ENCODE data around the gene DOCK9.

DOCK9 gene

DNA sequence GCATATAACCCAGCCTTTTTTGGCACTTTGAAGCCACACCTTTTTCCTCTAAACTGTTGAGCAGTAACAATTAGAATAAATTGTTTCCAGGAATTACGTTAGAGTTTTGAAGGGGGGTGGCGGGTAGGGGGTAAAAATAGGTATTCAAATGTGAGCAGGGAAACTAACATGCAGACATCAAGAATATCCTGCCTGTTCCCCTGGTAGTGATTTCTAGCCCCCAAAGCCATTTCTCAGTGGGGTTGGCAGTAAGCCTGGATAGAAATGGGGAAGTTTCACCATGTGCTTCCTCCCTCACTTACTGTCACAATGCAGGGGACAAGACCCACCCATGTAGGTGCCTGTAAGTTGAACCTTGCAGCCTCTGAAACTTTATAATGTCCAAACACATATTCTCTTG is 3.8 kb downstream of the DOCK9 start:
- Histone ChIP-seq H3K4me3 (ENCODE audit: low read depth, low read length, poor library complexity, severe bottlenecking) (no peak overlapping the region), H3K9me2 (ENCODE audit: low read depth, low read length) (no peaks in the 10 kb centered on the region), H3K27me3 (ENCODE audit: insufficient read depth, low read length) (no peaks in the 10 kb centered on the region), H3K36me3 (ENCODE audit: insufficient read depth, low read length) (no peaks in the 10 kb centered on the region), H3K4me2 (ENCODE audit: low read length) (no peak overlapping the region), H3K9me3 (ENCODE audit: low read length) (no peaks in the 10 kb centered on the region), H3K4me1 (ENCODE audit: insufficient read depth, low read length, severe bottlenecking) (no peaks in the 10 kb centered on the region), H3K79me2 (ENCODE audit: insufficient read depth, low read length) (no peaks in the 10 kb centered on the region), H2AFZ (ENCODE audit: low read length) (no peak overlapping the region), H3K27ac (ENCODE audit: low read depth, low read length, poor library complexity, severe bottlenecking) (no peak overlapping the region), H3K9ac (ENCODE audit: low read length) (no peak overlapping the region), H4K20me1 (ENCODE audit: insufficient read depth, low read length) (0 out of 2 replicates have a peak, but pooled peaks cover 2% of the 10 kb centered on the region), H3F3A (ENCODE audit: insufficient read depth, low read length) (no peaks in the 10 kb centered on the region)
- TF ChIP-seq EZH2 (IDR thresholded peaks at IDR 0.05; ENCODE audit: borderline replicate concordance, low read length) = no peak
- TF ChIP-seq, protein P1, sequence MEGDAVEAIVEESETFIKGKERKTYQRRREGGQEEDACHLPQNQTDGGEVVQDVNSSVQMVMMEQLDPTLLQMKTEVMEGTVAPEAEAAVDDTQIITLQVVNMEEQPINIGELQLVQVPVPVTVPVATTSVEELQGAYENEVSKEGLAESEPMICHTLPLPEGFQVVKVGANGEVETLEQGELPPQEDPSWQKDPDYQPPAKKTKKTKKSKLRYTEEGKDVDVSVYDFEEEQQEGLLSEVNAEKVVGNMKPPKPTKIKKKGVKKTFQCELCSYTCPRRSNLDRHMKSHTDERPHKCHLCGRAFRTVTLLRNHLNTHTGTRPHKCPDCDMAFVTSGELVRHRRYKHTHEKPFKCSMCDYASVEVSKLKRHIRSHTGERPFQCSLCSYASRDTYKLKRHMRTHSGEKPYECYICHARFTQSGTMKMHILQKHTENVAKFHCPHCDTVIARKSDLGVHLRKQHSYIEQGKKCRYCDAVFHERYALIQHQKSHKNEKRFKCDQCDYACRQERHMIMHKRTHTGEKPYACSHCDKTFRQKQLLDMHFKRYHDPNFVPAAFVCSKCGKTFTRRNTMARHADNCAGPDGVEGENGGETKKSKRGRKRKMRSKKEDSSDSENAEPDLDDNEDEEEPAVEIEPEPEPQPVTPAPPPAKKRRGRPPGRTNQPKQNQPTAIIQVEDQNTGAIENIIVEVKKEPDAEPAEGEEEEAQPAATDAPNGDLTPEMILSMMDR (IDR thresholded peaks at IDR 0.05; ENCODE audit: low read length) = no peak

DNA sequence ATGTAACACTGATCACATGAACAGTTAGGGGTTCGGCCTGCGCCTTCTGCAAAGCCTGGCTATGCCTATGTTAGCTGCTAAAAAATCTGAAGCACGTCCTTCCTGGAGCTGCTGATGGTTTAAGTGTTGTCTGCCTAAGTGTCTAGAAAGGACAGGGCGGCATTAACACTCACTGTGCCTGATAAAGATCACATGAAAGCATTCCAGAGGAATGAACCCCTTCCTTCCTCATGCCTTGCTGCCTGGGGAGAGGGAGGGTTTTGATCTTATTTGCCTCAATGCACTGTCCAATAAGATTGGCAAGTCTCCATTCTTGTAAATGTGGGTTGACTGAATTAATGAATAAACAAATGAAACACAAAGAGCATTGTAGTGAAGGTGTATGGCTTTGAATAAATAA is 5.2 kb downstream of the DOCK9 start:
- no peaks in the 10 kb centered on the region for H3K9me2 ChIP-seq (ENCODE audit: low read depth, low read length)
- H3K4me2 ChIP-seq (ENCODE audit: low read length) = no peak overlapping the region
- H3K4me3 ChIP-seq (ENCODE audit: low read depth, low read length, poor library complexity, severe bottlenecking) = no peak overlapping the region
- no peaks in the 10 kb centered on the region for H3K9me3 ChIP-seq (ENCODE audit: low read length)
- H3K36me3 ChIP-seq (ENCODE audit: insufficient read depth, low read length) = no peaks in the 10 kb centered on the region
- H3K27me3 ChIP-seq (ENCODE audit: insufficient read depth, low read length) = 0 out of 2 replicates have a peak, but pooled peaks cover under 1% of the 10 kb centered on the region
- no peaks in the 10 kb centered on the region for H3F3A ChIP-seq (ENCODE audit: insufficient read depth, low read length)
- no peaks in the 10 kb centered on the region for H3K4me1 ChIP-seq (ENCODE audit: insufficient read depth, low read length, severe bottlenecking)
- no peak overlapping the region for H3K27ac ChIP-seq (ENCODE audit: low read depth, low read length, poor library complexity, severe bottlenecking)
- no peaks in the 10 kb centered on the region for H3K79me2 ChIP-seq (ENCODE audit: insufficient read depth, low read length)
- no peak overlapping the region for H3K9ac ChIP-seq (ENCODE audit: low read length)
- no peak overlapping the region for H2AFZ ChIP-seq (ENCODE audit: low read length)
- 0 out of 2 replicates have a peak, but pooled peaks cover 2% of the 10 kb centered on the region for H4K20me1 ChIP-seq (ENCODE audit: insufficient read depth, low read length)
- TF ChIP-seq EZH2 (IDR thresholded peaks at IDR 0.05; ENCODE audit: borderline replicate concordance, low read length) = no peak
- TF ChIP-seq, protein P1 (IDR thresholded peaks at IDR 0.05; ENCODE audit: low read length) = no peak

DNA sequence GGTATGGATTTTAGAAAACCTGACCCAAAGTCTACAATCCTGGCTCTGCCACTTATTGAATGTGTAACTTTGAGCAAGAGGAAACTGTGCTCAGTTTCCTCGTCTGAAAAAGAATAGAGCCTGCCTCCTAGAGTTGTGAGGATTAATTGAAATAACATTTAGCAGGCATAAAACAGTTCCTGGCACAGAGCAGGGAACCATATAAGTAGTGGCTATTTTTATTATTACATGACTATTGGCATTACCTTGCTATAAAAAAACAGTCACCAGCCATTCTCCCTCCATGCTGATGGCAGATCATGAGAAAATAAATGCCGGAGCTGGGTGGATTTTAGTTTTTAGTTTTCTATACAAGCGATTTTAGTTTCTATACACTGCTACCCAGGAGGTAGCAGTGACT is 5.8 kb downstream of the DOCK9 start:
- no peaks in the 10 kb centered on the region for H3K79me2 ChIP-seq (ENCODE audit: insufficient read depth, low read length)
- no peaks in the 10 kb centered on the region for H4K20me1 ChIP-seq (ENCODE audit: insufficient read depth, low read length)
- H3K27ac ChIP-seq (ENCODE audit: low read depth, low read length, poor library complexity, severe bottlenecking) = no peak overlapping the region
- no peaks in the 10 kb centered on the region for H3K36me3 ChIP-seq (ENCODE audit: insufficient read depth, low read length)
- H3K4me2 ChIP-seq (ENCODE audit: low read length) = no peak overlapping the region
- no peak for TF ChIP-seq EZH2 (IDR thresholded peaks at IDR 0.05; ENCODE audit: borderline replicate concordance, low read length)
- TF ChIP-seq, protein P1 (IDR thresholded peaks at IDR 0.05; ENCODE audit: low read length) = no peak
- H3K9me3 ChIP-seq (ENCODE audit: low read length) = no peaks in the 10 kb centered on the region
- H2AFZ ChIP-seq (ENCODE audit: low read length) = no peak overlapping the region
- no peaks in the 10 kb centered on the region for H3K9me2 ChIP-seq (ENCODE audit: low read depth, low read length)
- H3K27me3 ChIP-seq (ENCODE audit: insufficient read depth, low read length) = peaks cover 6% of the 10 kb centered on the region; the same call in 1 of the 2 replicates
- no peaks in the 10 kb centered on the region for H3F3A ChIP-seq (ENCODE audit: insufficient read depth, low read length)
- no peak overlapping the region for H3K4me3 ChIP-seq (ENCODE audit: low read depth, low read length, poor library complexity, severe bottlenecking)
- no peaks in the 10 kb centered on the region for H3K4me1 ChIP-seq (ENCODE audit: insufficient read depth, low read length, severe bottlenecking)
- no peak overlapping the region for H3K9ac ChIP-seq (ENCODE audit: low read length)
